ENCODE data around the gene CCDC30.

Gene CCDC30

GRCh38 chr1:42462828-42463763 is at the start of gene CCDC30:
Gene CCDC30 (plus strand): TSS chr1:42463286. CDS start chr1:42480552, 17,266 bp downstream.
- DNase-seq, result peak; percentile 98

- DNase-seq, result no peak
These were observed 48.3 kb upstream of the CCDC30 start for GRCh38 chr1:42414551-42415496.

- DNase-seq, result no peak
These were observed 45.9 kb upstream of the CCDC30 start for GRCh38 chr1:42417166-42417565.

- DNase-seq, result no peak
These were observed 44.6 kb upstream of the CCDC30 start for GRCh38 chr1:42418516-42418915.

- DNase-seq, result no peak
These were observed 43.8 kb upstream of the CCDC30 start for GRCh38 chr1:42419126-42419821.

GRCh38 chr1:42420121-42420520 is 43.0 kb upstream of the CCDC30 start:
- no peak for DNase-seq

GRCh38 chr1:42420911-42421585 is 42.0 kb upstream of the CCDC30 start:
- DNase-seq, result no peak

- no peak for DNase-seq
These were observed 40.3 kb upstream of the CCDC30 start for GRCh38 chr1:42422737-42423136.

GRCh38 chr1:42423681-42424080 is 39.4 kb upstream of the CCDC30 start:
- DNase-seq, result no peak

GRCh38 chr1:42424201-42424600 is 38.9 kb upstream of the CCDC30 start:
- no peak for DNase-seq

GRCh38 chr1:42427240-42427639 is 35.8 kb upstream of the CCDC30 start:
- DNase-seq, result no peak

GRCh38 chr1:42429603-42430002 is 33.5 kb upstream of the CCDC30 start:
- no peak for DNase-seq

GRCh38 chr1:42430286-42431135 is 32.6 kb upstream of the CCDC30 start:
- DNase-seq, result no peak

- DNase-seq, result no peak
These were observed 31.6 kb upstream of the CCDC30 start for GRCh38 chr1:42431514-42431913.

- no peak for DNase-seq
These were observed 30.4 kb upstream of the CCDC30 start for GRCh38 chr1:42432714-42433113.

- DNase-seq, result no peak
These were observed 29.7 kb upstream of the CCDC30 start for GRCh38 chr1:42433369-42433768.

GRCh38 chr1:42434340-42434739 is 28.7 kb upstream of the CCDC30 start:
- DNase-seq, result no peak

- DNase-seq, result no peak
These were observed 23.1 kb upstream of the CCDC30 start for GRCh38 chr1:42439940-42440339.

GRCh38 chr1:42442662-42443061 is 20.4 kb upstream of the CCDC30 start:
- no peak for DNase-seq

- DNase-seq, result peak; percentile 43
These were observed 13.8 kb upstream of the CCDC30 start for GRCh38 chr1:42449256-42449655.

- DNase-seq, result no peak
These were observed 13.0 kb upstream of the CCDC30 start for GRCh38 chr1:42450061-42450460.
